ENCODE data around the gene SLC25A17.

DNA sequence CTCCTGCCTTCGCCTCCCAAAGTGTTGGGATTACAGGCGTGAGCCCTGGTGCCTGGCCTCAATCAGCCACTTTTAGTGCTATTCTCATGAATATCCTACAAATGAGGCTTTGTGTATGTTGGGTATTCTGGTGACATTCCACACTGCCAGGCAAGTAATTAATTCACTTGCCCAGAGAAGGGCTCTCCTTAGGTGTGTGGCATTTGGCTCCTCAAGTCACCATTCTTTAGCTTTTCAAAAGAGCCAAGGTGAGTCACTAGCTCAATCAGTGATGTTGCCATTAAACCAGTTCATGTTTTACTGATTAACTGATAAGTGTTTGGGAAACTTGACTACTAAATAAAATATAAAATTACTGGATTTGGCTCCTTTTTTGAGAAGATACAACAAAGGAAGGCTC, 52.2 kb downstream of the SLC25A17 start:
- no peak for TF ChIP-seq EP300 (IDR thresholded peaks at IDR 0.05)
- TF ChIP-seq CTCF (IDR thresholded peaks at IDR 0.05), result no peak
